COLO668 (cell line): ENCODE results near the gene FAM110D.

Source experiments
- DNase-seq: peaks from one replicate; lab custom pipeline; 2025; ENCODE audit not compliant: unreplicated experiment; lab: John Stamatoyannopoulos, UW

Gene FAM110D

GRCh38 chr1:26187882-26188281 lies 29.0 kb downstream of the FAM110D start:
- DNase-seq = no peak

- no peak for DNase-seq
Observed at GRCh38 chr1:26188477-26188876, 29.6 kb downstream of the FAM110D start.

- no peak for DNase-seq
Observed at GRCh38 chr1:26189331-26189730, 30.5 kb downstream of the FAM110D start.

GRCh38 chr1:26189751-26190275 lies 30.9 kb downstream of the FAM110D start:
- no peak for DNase-seq

GRCh38 chr1:26190373-26190987 lies 31.6 kb downstream of the FAM110D start, which contains the start of gene CATSPER4:
Gene CATSPER4, plus strand, starts transcription at chr1:26190602. Its CDS starts 26 bp downstream, at chr1:26190628.
- peak; percentile 33 for DNase-seq

- no peak for DNase-seq
Observed at GRCh38 chr1:26191739-26192138, 32.9 kb downstream of the FAM110D start.

GRCh38 chr1:26195805-26196204 lies 36.9 kb downstream of the FAM110D start:
- no peak for DNase-seq

- DNase-seq = no peak
Observed at GRCh38 chr1:26197301-26197700, 38.4 kb downstream of the FAM110D start.

GRCh38 chr1:26197813-26198212 lies 38.9 kb downstream of the FAM110D start:
- DNase-seq = no peak

- no peak for DNase-seq
Observed at GRCh38 chr1:26200413-26200812, 41.5 kb downstream of the FAM110D start.

GRCh38 chr1:26203642-26204318 lies 44.9 kb downstream of the FAM110D start:
- DNase-seq = no peak

GRCh38 chr1:26210147-26210870 lies 51.4 kb downstream of the FAM110D start:
- DNase-seq = no peak

GRCh38 chr1:26212726-26213125 lies 53.8 kb downstream of the FAM110D start:
- no peak for DNase-seq

GRCh38 chr1:26213335-26213905 lies 54.5 kb downstream of the FAM110D start:
- DNase-seq = no peak
